ENCODE results near the gene DNAJA4.

DNAJA4 gene

DNA sequence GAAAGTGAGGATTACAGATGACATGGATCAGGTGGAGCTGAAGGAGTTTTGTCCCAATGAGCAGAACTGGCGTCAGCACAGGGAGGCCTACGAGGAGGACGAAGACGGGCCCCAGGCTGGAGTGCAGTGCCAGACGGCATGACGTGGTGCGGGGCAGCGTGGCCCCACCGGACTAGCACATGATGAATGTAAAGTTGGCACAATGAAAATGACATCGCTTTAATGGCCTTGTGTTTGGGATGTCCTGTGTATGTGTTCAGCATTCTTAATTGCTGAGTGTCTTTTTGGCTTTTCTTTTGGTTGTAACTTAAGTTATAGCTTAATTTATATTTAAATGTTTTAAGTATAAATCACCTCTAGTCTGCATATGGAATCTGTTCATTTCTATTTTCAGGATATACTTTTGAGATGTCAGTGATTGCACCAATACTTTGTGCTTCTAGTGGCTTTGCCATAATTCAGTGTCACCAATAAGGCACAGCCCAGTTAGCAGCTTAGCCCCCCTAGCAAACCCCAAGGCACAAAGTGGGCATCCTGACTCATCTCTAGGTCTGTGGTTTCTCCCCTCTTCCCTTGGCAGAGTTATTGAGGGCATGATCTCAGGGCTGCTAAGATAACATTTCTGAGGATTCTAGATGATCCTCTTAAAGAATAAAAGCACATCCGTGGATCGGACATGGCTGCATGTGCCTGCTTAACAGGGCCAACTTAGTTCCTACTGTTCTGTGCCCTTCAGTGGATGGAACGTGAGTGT, 16.1 kb downstream of the DNAJA4 start:
- DNase-seq (ENCODE audit: low spot score), result no peak

- DNase-seq (ENCODE audit: low spot score), result no peak
Measured at GRCh38 chr15:78282324-78282723, 18.0 kb downstream of the DNAJA4 start.

DNA sequence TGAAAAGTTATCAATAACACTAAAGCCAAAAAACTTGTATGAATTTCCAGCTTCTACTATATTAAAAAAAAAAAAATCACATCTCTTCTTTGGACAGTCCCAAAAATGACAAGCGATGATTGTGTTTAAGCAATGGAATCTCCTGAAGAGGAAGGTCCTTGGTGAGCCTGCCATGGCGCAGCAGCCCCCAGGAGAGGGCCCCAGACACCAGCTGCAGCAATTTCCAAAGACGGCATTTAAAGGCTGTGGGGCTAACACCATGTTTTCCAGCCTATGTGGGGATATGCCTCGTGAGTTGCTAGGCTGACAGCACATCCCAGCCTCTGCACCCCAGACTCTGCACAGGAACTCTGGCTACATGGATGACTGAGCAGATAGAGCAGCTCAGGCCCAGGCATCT, 20.4 kb downstream of the DNAJA4 start:
- DNase-seq (ENCODE audit: low spot score), result no peak

DNA sequence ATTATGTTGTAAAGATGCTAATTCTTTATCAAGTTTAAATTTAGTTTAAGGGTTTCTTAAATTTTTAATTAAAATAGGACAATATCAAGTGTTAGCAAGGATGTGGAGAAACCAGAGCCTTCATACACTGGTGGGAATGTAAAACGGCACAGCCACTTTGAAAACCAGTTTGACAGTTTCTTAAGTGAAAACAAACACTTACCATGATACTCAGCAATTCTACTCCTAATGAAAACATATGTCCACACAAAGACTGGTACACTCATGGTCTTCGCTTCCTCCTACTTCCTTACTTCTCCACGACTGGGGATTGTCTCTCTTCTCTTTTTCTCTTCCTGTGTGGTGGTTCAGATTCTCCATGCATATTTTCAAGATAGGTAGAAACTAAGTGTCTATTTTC, 25.9 kb downstream of the DNAJA4 start:
- DNase-seq (ENCODE audit: low spot score), result no peak

GRCh38 chr15:78291052-78291451, 26.7 kb downstream of the DNAJA4 start:
- no peak for DNase-seq (ENCODE audit: low spot score)

- no peak for DNase-seq (ENCODE audit: low spot score)
Measured at GRCh38 chr15:78291698-78292097, 27.3 kb downstream of the DNAJA4 start.

DNA sequence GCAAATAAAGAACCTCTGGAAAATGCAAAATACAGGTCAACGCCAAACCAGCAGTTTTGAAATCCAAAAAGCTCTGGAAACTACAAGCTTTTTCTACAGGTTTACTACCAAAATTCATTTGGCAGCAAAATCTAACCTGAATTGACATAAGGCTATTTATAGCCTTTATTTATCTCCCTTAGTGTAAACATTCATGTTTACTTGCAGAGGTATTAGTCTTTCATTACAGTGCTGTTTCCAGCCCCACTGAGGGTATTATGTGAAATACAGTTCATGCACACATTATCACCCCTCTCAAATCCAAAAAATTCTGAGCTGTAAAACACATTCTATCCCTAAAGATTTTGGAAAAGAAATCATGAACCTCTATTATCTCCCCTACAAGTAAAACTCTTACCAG, 27.9 kb downstream of the DNAJA4 start:
- DNase-seq (ENCODE audit: low spot score), result no peak

DNA sequence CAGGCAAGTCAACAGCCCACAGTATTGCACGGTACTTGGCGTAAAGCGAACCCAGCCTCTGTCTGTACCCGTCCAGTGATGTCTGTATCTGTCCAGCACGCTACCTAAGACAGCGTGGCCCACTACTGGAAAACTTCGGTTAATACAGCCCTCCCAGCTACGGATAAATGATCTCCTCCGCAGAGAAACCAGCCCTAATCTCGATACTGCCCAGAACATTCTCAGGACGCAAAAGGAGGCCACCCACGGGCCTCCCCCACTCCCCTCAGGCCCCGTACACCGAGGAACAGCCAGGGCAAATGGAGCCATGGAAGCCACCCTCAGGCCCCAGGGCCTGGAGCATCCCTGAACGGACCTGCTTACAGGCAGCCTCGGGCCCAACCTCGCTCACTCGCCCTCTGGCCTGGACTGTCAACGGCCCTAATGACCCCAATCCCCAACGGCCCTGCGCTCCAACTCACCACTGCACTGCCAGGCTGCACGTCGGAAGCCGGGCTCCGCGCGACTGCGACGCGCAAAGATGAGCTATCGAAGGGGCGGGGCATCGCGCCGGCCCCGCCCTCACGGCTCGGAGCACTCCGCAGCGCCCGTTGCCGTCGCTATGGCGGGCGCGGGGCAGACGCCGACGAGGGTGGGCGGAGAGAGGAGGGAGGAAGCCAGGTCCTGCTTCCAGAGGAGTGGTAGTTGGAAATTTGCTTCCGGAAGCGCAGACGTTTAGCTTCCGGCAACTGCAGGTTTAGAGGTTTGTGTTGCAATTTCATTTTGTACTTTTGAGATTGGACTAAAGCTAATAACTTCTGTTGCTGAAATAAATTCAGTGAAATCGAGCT, 35.0 kb downstream of the DNAJA4 start, which contains the start of gene SKIC8:
TSS of gene SKIC8 (minus strand) at position 509 of the 830 bp plus-strand sequence. CDS start 3,923 bp downstream, outside the sequence.
- peak; percentile 94 for DNase-seq (ENCODE audit: low spot score)

- DNase-seq (ENCODE audit: low spot score), result no peak
Measured at GRCh38 chr15:78301326-78301725, 37.0 kb downstream of the DNAJA4 start.

DNA sequence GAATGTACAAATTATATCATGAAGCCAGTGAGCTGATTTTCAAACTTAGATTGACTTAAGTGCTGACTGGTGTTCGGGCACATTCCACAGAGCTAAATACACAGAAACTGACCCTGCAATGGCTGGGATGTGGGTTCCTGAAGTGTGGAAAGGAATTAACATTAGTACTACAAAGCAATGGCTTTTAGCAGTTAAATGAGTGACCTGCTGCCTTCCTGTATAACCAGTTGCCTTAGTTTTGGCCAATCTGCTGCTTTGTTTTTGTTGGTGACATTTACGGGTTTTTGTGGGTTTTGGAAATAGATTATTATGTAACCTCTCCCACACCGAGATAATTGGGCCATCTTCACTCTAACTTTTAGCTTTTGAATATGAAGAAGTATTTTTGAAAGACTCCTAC, 37.5 kb downstream of the DNAJA4 start:
- DNase-seq (ENCODE audit: low spot score), result no peak

DNA sequence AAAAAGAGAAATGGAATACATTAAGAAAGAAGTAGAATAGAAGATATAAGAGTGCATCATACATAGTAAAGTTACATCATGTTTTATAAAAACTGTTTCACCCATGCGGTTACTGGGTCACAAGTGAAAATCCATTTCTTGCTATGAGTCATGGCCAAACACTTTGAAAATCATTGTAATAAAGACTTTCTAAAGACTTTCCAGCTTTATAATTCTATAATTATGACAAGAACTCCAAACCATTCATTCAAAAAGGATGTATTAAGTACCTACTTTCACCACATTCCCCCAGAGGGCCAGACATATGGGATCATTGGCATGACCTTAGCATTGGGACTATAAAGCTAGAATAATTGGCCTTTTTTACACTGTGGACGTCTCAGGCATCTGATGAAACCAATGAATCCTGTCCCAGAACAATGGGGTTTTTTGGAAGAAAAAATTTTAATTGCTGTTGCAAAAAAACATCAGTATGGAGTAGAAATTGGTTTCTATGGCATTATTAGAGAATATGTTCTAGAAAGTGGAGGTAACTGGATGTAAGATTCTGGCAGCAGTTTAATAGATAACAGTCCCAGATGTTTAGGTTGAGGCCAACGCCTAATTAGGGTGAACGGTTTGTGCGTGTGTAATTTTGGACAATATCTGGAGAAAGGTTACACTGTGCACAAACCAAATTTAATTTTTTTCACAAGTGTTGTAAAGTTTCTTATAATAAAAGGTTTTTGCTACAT, 38.4 kb downstream of the DNAJA4 start:
- DNase-seq (ENCODE audit: low spot score), result no peak

DNA sequence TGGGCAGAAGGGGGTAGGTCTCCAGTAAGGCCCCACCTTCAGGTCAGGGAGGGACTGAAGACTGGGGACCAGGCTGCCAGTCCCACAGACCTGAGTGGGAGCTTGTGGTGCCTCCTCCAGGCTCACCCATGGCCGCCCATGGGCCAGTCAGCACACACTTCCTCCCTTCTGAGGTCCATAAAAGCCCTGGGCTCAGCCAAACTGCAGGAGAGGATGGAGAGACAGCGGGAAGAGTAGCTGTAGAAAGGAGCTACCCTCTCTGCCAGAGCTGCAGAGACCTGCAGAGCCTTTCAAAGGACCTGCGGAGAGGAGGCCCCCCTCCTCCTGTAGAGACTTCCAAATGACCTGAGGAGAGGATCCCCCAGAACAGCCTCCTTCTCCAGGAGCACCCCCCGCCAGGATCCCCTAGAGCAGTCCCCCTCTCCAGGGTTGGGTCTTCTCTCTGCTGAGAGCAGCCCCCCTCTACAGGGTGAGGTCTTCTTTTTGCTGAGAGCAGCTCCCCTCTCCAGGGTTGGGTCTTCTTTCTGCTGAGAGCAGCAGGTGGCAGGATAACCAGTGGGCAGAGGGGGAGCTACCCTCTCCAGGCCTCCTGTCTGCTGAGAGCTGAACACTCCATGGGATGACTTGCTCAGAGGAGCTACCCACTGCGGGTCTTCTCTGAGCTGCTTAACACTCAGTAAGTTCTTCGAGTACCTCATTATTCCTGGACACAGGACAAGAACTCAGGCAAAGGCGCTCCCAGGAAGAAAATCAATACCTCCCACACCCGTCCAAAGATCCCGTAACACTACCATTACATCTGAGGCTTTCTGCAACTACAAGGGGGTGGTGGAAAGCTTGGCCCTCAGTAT, 40.1 kb downstream of the DNAJA4 start:
- no peak for DNase-seq (ENCODE audit: low spot score)

DNA sequence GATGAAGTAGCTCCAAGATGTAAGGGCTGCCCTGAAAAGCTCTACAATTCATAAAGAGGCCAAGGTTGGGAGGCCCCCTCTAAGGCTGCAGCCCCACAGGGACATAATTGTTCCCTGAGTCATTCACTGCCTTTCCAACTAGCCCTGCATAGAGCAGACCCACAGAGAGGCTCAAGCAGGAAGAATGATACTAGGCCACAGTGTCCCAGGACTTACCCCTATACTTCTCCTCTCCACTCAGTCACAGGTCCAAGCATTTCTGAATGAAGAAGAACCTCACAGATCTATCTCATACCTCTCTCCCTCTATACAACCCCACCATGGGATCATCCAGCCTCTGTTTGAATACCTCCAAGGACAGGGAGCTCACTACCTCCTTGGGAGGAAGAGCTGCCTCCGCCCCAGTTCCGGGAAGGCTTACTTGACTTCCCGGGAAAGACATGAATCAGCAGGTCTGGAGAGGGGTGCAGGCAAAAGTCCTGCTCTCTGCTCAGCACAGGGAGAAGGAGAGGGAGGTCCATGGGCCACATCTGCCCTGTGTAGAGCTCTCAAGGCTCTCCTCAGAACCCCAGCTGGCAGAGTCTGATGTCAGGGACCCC, 41.9 kb downstream of the DNAJA4 start:
- DNase-seq (ENCODE audit: low spot score), result no peak

GRCh38 chr15:78307976-78308375, 43.6 kb downstream of the DNAJA4 start:
- DNase-seq (ENCODE audit: low spot score), result no peak

- DNase-seq (ENCODE audit: low spot score), result peak; percentile 85
Measured at GRCh38 chr15:78308422-78309032, 44.2 kb downstream of the DNAJA4 start.

DNA sequence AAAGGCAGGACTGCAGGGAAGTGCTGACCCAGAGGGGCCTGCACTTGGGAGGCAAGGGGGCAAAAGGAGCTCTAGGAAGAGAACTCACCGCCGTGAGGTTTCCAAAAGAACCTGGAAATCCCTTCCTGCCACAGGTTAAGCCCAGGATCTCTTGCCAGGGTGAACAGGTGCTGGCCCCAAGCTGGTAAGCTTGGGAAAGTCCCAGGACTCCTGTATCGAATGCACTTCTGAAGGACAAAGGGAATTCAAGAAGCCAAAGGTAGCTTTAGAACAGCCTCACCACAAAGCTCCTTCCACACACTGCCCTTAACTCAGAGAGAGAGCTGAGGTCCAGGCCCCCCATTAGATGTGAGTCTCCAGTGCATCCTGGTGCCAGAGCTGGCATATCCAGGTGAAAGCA, 46.9 kb downstream of the DNAJA4 start:
- DNase-seq (ENCODE audit: low spot score), result no peak

- no peak for DNase-seq (ENCODE audit: low spot score)
Measured at GRCh38 chr15:78312536-78312935, 48.2 kb downstream of the DNAJA4 start.

GRCh38 chr15:78312957-78313356, 48.6 kb downstream of the DNAJA4 start:
- no peak for DNase-seq (ENCODE audit: low spot score)

DNA sequence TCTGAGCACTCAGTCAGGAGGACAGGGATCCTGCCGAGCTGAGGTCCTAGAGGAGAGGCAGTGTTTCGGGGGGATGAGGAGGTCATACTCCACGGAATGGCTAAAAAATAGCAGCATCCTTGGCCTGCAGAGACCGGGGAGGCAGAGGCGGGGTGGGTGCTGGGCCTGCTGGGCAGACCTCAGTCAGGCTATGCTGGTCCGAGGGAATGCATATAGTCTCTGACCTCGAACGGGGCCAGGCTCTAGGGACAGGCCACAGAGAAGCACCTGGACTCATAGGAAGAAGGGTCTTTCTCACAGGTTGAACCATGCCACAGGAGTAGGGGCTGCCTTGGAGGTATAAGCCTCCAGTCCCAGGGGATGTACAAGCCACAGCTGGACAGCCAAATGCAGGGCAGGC, 49.0 kb downstream of the DNAJA4 start:
- DNase-seq (ENCODE audit: low spot score), result no peak

DNA sequence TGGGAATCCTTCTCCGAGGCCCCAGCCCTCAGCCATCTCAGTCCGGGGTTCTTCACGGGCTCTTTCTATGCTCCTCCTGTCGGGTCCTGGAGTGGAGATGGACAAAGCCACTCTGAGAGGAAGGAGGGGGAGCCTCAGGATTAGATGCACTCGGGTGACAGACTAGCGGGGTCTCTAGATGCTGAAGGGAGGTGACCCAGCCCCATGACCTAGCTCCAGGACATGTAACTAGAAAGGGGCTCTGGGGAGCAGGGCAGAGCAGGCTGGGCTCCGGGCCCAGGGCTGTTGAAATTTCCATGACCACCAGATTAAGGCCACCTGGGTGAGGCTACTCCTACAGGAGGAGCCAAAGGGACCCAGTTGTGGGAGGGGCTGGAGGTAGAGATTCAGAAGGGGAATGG, 49.8 kb downstream of the DNAJA4 start:
- DNase-seq (ENCODE audit: low spot score), result no peak
